Endothelial cell of umbilical vein (primary cell): Measurements from ENCODE around the gene ANTXRL.

Source experiments
- CTCF ChIP-seq, 2 donors: IDR thresholded peaks; 1 replicate in 1 of 2; 2 replicates in 1 of 2; pipeline ENCODE4 v1.5.1; 2011; ENCODE audit warnings: low read length in 2 of 2, mild to moderate bottlenecking in 2 of 2, moderate library complexity in 2 of 2, control low read depth in 1 of 2, inconsistent platforms in 1 of 2, low read depth in 1 of 2; ENCODE audit not compliant: insufficient read depth in 1 of 2; ENCODE audit errors: extremely low read depth in 1 of 2
- EZH2 ChIP-seq: IDR thresholded peaks from 2 replicates; pipeline ENCODE4 v1.6.1; 2012; ENCODE audit warnings: borderline replicate concordance, low read depth, mild to moderate bottlenecking, moderate library complexity, low read length, inconsistent platforms; ENCODE audit not compliant: severe bottlenecking
- POLR2A ChIP-seq: IDR thresholded peaks from 2 replicates; pipeline ENCODE4 v1.6.1; 2012; ENCODE audit warnings: low read depth, mild to moderate bottlenecking, control low read depth, low read length

- no peak for TF ChIP-seq EZH2
- no peak for TF ChIP-seq POLR2A
- TF ChIP-seq CTCF (IDR thresholded peaks at IDR 0.05; ENCODE audit: extremely low read depth in 1 of 2, insufficient read depth in 1 of 2, low read depth in 1 of 2, low read length in 2 of 2) = no peak
Measured at GRCh38 chr10:46298477-46299285, 11.9 kb downstream of the ANTXRL start.
